Uterus (tissue), 2 donors: Measurements from ENCODE around the gene DEFB114.

Experiments
- POLR2A ChIP-seq, 2 donors: fragments of 450-650 bp; IDR thresholded peaks; one replicate each; pipeline ENCODE4 v1.6.1; 2016; ENCODE audit warnings: antibody characterized with exemption in 2 of 2, mild to moderate bottlenecking in 1 of 2, moderate library complexity in 1 of 2
- TF ChIP-seq, protein P1 (sequence below), 4 experiments: fragments of 200-600 bp in 2 of 4; fragments of 450-650 bp in 2 of 4; sonication (generic) in 2 of 4; IDR thresholded peaks; one replicate each; pipeline ENCODE4 v1.5.1; 2016 to 2019; ENCODE audit warnings: antibody characterized with exemption in 4 of 4, mild to moderate bottlenecking in 2 of 4, moderate library complexity in 1 of 4

DNA sequence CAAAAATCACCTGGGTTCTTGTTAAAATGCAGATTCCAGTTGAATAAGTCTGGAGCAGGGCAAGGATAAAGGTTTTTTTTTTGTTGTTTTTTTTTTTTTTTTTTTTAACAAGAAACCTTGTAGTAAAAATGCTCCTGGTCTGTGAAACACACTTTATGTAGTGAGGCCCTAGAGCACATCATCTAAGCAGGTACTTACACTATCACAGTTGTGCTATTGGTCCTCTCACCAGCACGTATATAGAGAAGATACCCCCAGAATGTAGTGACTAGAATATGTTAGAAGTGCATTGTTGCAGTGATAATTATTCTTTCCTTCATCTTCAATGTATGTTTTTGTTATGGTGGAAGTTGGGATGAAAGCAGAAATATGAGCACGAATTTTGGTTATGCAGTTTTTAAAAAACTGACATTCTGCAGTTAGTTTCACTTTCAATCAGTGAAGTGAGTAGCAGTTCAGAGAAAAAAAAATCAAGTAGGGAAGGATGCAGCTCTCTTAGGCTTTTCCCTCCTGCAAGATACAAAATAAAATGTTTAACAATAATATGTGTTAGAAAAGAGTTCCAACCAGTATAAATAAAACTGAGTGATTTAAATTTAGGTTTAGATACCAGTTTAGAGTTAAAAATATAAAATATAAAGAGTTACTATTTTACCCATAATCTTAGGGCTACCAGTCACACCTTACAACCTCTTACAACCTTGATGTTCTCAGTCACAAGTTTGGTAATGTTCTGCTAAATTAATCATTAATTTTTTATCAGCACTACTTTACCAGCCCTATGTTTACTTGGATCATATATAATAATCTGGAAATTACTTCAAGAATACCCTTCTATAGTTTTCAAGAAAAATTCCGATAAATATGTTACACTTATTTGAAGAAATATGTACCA is 14.6 kb upstream of the DEFB114 start:
- TF ChIP-seq, protein P1, sequence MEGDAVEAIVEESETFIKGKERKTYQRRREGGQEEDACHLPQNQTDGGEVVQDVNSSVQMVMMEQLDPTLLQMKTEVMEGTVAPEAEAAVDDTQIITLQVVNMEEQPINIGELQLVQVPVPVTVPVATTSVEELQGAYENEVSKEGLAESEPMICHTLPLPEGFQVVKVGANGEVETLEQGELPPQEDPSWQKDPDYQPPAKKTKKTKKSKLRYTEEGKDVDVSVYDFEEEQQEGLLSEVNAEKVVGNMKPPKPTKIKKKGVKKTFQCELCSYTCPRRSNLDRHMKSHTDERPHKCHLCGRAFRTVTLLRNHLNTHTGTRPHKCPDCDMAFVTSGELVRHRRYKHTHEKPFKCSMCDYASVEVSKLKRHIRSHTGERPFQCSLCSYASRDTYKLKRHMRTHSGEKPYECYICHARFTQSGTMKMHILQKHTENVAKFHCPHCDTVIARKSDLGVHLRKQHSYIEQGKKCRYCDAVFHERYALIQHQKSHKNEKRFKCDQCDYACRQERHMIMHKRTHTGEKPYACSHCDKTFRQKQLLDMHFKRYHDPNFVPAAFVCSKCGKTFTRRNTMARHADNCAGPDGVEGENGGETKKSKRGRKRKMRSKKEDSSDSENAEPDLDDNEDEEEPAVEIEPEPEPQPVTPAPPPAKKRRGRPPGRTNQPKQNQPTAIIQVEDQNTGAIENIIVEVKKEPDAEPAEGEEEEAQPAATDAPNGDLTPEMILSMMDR (IDR thresholded peaks at IDR 0.05), result no peak
- no peak for TF ChIP-seq POLR2A (IDR thresholded peaks at IDR 0.05)
